ENCODE results near the gene MCC. TPM values are rescaled to one million over a fixed set of nuclear protein-coding genes. Genes with fewer than 3 reads are reported as not detected.

MCC gene
- total and polyA plus RNA-seq, 2 donors (not counting 1 experiment from before 2014, with no cell fraction given) = 0.09 to 0.32 TPM

DNA sequence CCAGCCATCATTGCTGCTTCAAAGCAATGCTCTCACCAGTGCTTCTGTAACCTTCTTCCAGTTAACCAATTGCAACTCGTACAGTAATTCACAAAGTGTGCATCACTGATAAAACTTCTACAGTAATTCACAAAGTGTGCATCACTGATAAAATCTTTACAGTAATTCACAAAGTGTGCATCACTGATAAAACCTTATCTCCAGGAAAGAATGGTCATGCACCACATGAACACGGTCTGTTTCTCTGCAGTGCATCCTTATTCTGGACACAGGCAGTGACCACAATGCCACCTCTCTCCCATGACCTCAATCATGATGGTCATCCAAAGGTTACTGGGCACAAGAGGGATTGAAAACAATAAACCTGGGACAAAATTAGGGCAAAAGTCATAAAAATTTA is 207.1 kb downstream of the MCC start:
- no peaks in the 10 kb centered on the region for H3K9me3 ChIP-seq (ENCODE audit: control extremely low read depth in 1 of 3, control insufficient read depth in 2 of 3, insufficient read depth in 1 of 3, low read length in 2 of 3)
- H3K4me3 ChIP-seq (ENCODE audit: control extremely low read depth in 1 of 5, extremely low read depth in 1 of 5, insufficient read depth in 1 of 5, low read depth in 2 of 5, low read length in 4 of 5) = no peak overlapping the region
- Mint-ChIP-seq H3K27me3 (peaks cover 12% of the 10 kb centered on the region), H3K27ac (no peak overlapping the region), H3K4me1 (no peaks in the 10 kb centered on the region), H3K4me3 (no peak overlapping the region), H3K9me3 (ENCODE audit: insufficient read depth) (no peaks in the 10 kb centered on the region)
- H3K4me2 ChIP-seq (replicated peaks; ENCODE audit: low read depth, low read length, poor library complexity, severe bottlenecking) = no peak overlapping the region
- no peak for TF ChIP-seq EZH2 (IDR thresholded peaks at IDR 0.05; ENCODE audit: borderline replicate concordance, insufficient read depth, low read depth, low read length, poor library complexity, severe bottlenecking)
- TF ChIP-seq, protein P1, sequence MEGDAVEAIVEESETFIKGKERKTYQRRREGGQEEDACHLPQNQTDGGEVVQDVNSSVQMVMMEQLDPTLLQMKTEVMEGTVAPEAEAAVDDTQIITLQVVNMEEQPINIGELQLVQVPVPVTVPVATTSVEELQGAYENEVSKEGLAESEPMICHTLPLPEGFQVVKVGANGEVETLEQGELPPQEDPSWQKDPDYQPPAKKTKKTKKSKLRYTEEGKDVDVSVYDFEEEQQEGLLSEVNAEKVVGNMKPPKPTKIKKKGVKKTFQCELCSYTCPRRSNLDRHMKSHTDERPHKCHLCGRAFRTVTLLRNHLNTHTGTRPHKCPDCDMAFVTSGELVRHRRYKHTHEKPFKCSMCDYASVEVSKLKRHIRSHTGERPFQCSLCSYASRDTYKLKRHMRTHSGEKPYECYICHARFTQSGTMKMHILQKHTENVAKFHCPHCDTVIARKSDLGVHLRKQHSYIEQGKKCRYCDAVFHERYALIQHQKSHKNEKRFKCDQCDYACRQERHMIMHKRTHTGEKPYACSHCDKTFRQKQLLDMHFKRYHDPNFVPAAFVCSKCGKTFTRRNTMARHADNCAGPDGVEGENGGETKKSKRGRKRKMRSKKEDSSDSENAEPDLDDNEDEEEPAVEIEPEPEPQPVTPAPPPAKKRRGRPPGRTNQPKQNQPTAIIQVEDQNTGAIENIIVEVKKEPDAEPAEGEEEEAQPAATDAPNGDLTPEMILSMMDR (IDR thresholded peaks at IDR 0.05) = no peak
- ChIA-PET POLR2A (no interaction called here), CTCF (no interaction called here)
- H3K9ac ChIP-seq (ENCODE audit: low read length) = no peak overlapping the region
- no peaks in the 10 kb centered on the region for H3K36me3 ChIP-seq (replicated peaks in 1 of 2; ENCODE audit: control extremely low read depth in 1 of 2, control insufficient read depth in 1 of 2, extremely low read depth in 1 of 2, insufficient read depth in 2 of 2, low read length in 1 of 2)
- no peaks in the 10 kb centered on the region for H3K79me2 ChIP-seq (ENCODE audit: control insufficient read depth, insufficient read depth, low read length)
- ATAC-seq (ENCODE audit: low read depth) (no peak), DNase-seq (no peak)
- H4K20me1 ChIP-seq (ENCODE audit: control insufficient read depth, insufficient read depth, low read length, poor library complexity, severe bottlenecking) = no peaks in the 10 kb centered on the region
- H3K27me3 ChIP-seq (replicated peaks in 1 of 4; ENCODE audit: control extremely low read depth in 1 of 4, control insufficient read depth in 3 of 4, insufficient read depth in 4 of 4, low read length in 3 of 4) = peaks cover 0 to 4% (median 0%) of the 10 kb centered on the region in 4 experiments
- intact Hi-C loops (cut with micrococcal nuclease) = no loop called here
- H3K4me1 ChIP-seq (ENCODE audit: control insufficient read depth in 2 of 2, insufficient read depth in 2 of 2, low read length in 2 of 2) = no peaks in the 10 kb centered on the region
- H3K27ac ChIP-seq (ENCODE audit: low read length in 2 of 2) = no peak overlapping the region
- H2AFZ ChIP-seq (ENCODE audit: insufficient read depth, low read depth, low read length, poor library complexity, severe bottlenecking) = no peak overlapping the region
- 66% methylated on average over 2 of the region's 2 CpGs for whole genome bisulfite sequencing (ENCODE audit: insufficient coverage)

DNA sequence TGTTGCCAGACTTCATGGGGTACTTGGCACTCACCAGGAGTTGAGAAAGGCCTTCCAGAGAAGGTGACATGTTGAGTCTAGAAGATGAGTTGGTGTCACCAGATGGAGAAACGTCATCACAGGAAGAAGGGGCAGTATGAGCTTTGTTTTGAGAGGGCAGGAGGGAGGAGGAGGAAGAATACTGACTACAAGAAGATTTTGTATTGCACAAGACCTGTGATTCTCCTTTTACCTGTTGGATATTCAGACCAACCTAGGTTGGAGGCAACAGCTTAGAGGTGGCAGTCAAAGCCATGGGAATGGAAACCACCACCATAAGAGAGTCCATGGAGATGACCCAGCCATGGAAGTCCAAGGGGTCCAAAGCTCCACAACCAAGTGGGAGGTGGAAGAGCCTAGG is 207.7 kb downstream of the MCC start:
- no peak overlapping the region for H3K4me3 Mint-ChIP-seq
- no peaks in the 10 kb centered on the region for H3K79me2 ChIP-seq (ENCODE audit: control insufficient read depth, insufficient read depth, low read length)
- no peaks in the 10 kb centered on the region for H4K20me1 ChIP-seq (ENCODE audit: control insufficient read depth, insufficient read depth, low read length, poor library complexity, severe bottlenecking)
- intact Hi-C loops (cut with micrococcal nuclease) = no loop called here
- TF ChIP-seq, protein P1 (IDR thresholded peaks at IDR 0.05) = no peak
- no peak for TF ChIP-seq EZH2 (IDR thresholded peaks at IDR 0.05; ENCODE audit: borderline replicate concordance, insufficient read depth, low read depth, low read length, poor library complexity, severe bottlenecking)
- no peaks in the 10 kb centered on the region for H3K4me1 ChIP-seq (ENCODE audit: control insufficient read depth in 2 of 2, insufficient read depth in 2 of 2, low read length in 2 of 2)
- no peaks in the 10 kb centered on the region for H3K4me1 Mint-ChIP-seq
- ChIA-PET POLR2A (no interaction called here), CTCF (no interaction called here)
- H3K27ac Mint-ChIP-seq = no peak overlapping the region
- peaks cover 0 to 4% (median 0%) of the 10 kb centered on the region in 4 experiments for H3K27me3 ChIP-seq (replicated peaks in 1 of 4; ENCODE audit: control extremely low read depth in 1 of 4, control insufficient read depth in 3 of 4, insufficient read depth in 4 of 4, low read length in 3 of 4)
- no peak for DNase-seq
- H3K36me3 ChIP-seq (replicated peaks in 1 of 2; ENCODE audit: control extremely low read depth in 1 of 2, control insufficient read depth in 1 of 2, extremely low read depth in 1 of 2, insufficient read depth in 2 of 2, low read length in 1 of 2) = no peaks in the 10 kb centered on the region
- no peak overlapping the region for H3K9ac ChIP-seq (ENCODE audit: low read length)
- no peak overlapping the region for H2AFZ ChIP-seq (ENCODE audit: insufficient read depth, low read depth, low read length, poor library complexity, severe bottlenecking)
- no peaks in the 10 kb centered on the region for H3K9me3 ChIP-seq (ENCODE audit: control extremely low read depth in 1 of 3, control insufficient read depth in 2 of 3, insufficient read depth in 1 of 3, low read length in 2 of 3)
- H3K4me2 ChIP-seq (replicated peaks; ENCODE audit: low read depth, low read length, poor library complexity, severe bottlenecking) = no peak overlapping the region
- WGBS (ENCODE audit: insufficient coverage) = no CpG with 5 or more reads among the region's 1 CpG
- ATAC-seq (ENCODE audit: low read depth) = no peak
- no peaks in the 10 kb centered on the region for H3K9me3 Mint-ChIP-seq (ENCODE audit: insufficient read depth)
- H3K27ac ChIP-seq (ENCODE audit: low read length in 2 of 2) = no peak overlapping the region
- no peak overlapping the region for H3K4me3 ChIP-seq (ENCODE audit: control extremely low read depth in 1 of 5, extremely low read depth in 1 of 5, insufficient read depth in 1 of 5, low read depth in 2 of 5, low read length in 4 of 5)
- peaks cover 7% of the 10 kb centered on the region for H3K27me3 Mint-ChIP-seq

Data from B cell (primary cell).